HS-27A (cell line): ENCODE results near the gene ARHGAP26.
A peak's percentile ranks its signal among the peaks of the same experiment; 100 is the strongest.
"Not testable (repeated sequence)": the region's sequence is repeated elsewhere in the genome, so short reads cannot be mapped to it uniquely, and the experiment has no call there.

ENCODE experiments used
- DNase-seq: peaks from one replicate; pipeline ENCODE4 v3.0.0-alpha.2; 2012; ENCODE audit warnings: low read depth, missing footprints

The ARHGAP26 gene

GRCh38 chr5:142981886-142982820 is 212.0 kb downstream of the ARHGAP26 start:
- DNase-seq, result no peak

- DNase-seq, result no peak
Measured at GRCh38 chr5:142982821-142983200, 212.6 kb downstream of the ARHGAP26 start.

- no peak for DNase-seq
Measured at GRCh38 chr5:142984011-142984410, 213.8 kb downstream of the ARHGAP26 start.

- no peak for DNase-seq
Measured at GRCh38 chr5:142984525-142984924, 214.3 kb downstream of the ARHGAP26 start.

GRCh38 chr5:142989270-142989669 is 219.1 kb downstream of the ARHGAP26 start:
- not testable (repeated sequence) for DNase-seq

GRCh38 chr5:142990073-142990472 is 219.9 kb downstream of the ARHGAP26 start:
- not testable (repeated sequence) for DNase-seq

GRCh38 chr5:142994218-142994617 is 224.0 kb downstream of the ARHGAP26 start:
- no peak for DNase-seq

GRCh38 chr5:142995621-142996020 is 225.4 kb downstream of the ARHGAP26 start:
- DNase-seq, result not testable (repeated sequence)

- DNase-seq, result no peak
Measured at GRCh38 chr5:142997591-142997990, 227.4 kb downstream of the ARHGAP26 start.

- DNase-seq, result no peak
Measured at GRCh38 chr5:142998316-142999020, 228.3 kb downstream of the ARHGAP26 start.

- not testable (repeated sequence) for DNase-seq
Measured at GRCh38 chr5:143000551-143000950, 230.4 kb downstream of the ARHGAP26 start.

GRCh38 chr5:143001764-143002351 is 231.7 kb downstream of the ARHGAP26 start:
- DNase-seq, result no peak

- DNase-seq, result no peak
Measured at GRCh38 chr5:143002459-143003327, 232.5 kb downstream of the ARHGAP26 start.

- no peak for DNase-seq
Measured at GRCh38 chr5:143003328-143003636, 233.1 kb downstream of the ARHGAP26 start.

- DNase-seq, result no peak
Measured at GRCh38 chr5:143004361-143005145, 234.4 kb downstream of the ARHGAP26 start.

- DNase-seq, result no peak
Measured at GRCh38 chr5:143006501-143006900, 236.3 kb downstream of the ARHGAP26 start.

- DNase-seq, result no peak
Measured at GRCh38 chr5:143008032-143008431, 237.9 kb downstream of the ARHGAP26 start.

- peak; percentile 65 for DNase-seq
Measured at GRCh38 chr5:143008809-143009521, 238.8 kb downstream of the ARHGAP26 start.

GRCh38 chr5:143010351-143010750 is 240.2 kb downstream of the ARHGAP26 start:
- DNase-seq, result no peak

- no peak for DNase-seq
Measured at GRCh38 chr5:143011585-143011984, 241.4 kb downstream of the ARHGAP26 start.
